ENCODE results near the gene TTBK2.
"Not testable (repeated sequence)": the region's sequence is repeated elsewhere in the genome, so short reads cannot be mapped to it uniquely, and the experiment has no call there.

The TTBK2 gene

GRCh38 chr15:42929306-42929848 is 8.8 kb upstream of the TTBK2 start:
- Histone ChIP-seq H3K27me3 (ENCODE audit: control insufficient read depth, insufficient read depth, low read length) (no peaks in the 10 kb centered on the region), H3K9me3 (ENCODE audit: control insufficient read depth, insufficient read depth, low read length) (no peaks in the 10 kb centered on the region), H3K4me1 (ENCODE audit: control insufficient read depth, insufficient read depth, low read length) (no peaks in the 10 kb centered on the region), H3K4me3 (ENCODE audit: low read depth, low read length) (no peak overlapping the region), H3K36me3 (ENCODE audit: control insufficient read depth, insufficient read depth, low read length) (no peaks in the 10 kb centered on the region), H3K9ac (ENCODE audit: low read depth, low read length) (no peak overlapping the region)

- Histone ChIP-seq H3K9ac (ENCODE audit: low read depth, low read length) (no peak overlapping the region), H3K9me3 (ENCODE audit: control insufficient read depth, insufficient read depth, low read length) (no peaks in the 10 kb centered on the region), H3K27me3 (ENCODE audit: control insufficient read depth, insufficient read depth, low read length) (peaks cover 12% of the 10 kb centered on the region), H3K4me1 (ENCODE audit: control insufficient read depth, insufficient read depth, low read length) (peaks cover 3% of the 10 kb centered on the region), H3K4me3 (ENCODE audit: low read depth, low read length) (peak overlapping the region; percentile 83), H3K36me3 (ENCODE audit: control insufficient read depth, insufficient read depth, low read length) (no peaks in the 10 kb centered on the region)
These were observed 759 bp upstream of the TTBK2 start for GRCh38 chr15:42921342-42921731.

- Histone ChIP-seq H3K36me3 (ENCODE audit: control insufficient read depth, insufficient read depth, low read length) (no peaks in the 10 kb centered on the region), H3K9ac (ENCODE audit: low read depth, low read length) (peak overlapping the region; percentile 51), H3K27me3 (ENCODE audit: control insufficient read depth, insufficient read depth, low read length) (peaks cover 12% of the 10 kb centered on the region), H3K9me3 (ENCODE audit: control insufficient read depth, insufficient read depth, low read length) (no peaks in the 10 kb centered on the region), H3K4me1 (ENCODE audit: control insufficient read depth, insufficient read depth, low read length) (peaks cover 3% of the 10 kb centered on the region), H3K4me3 (ENCODE audit: low read depth, low read length) (peak overlapping the region; percentile 87)
These were observed 619 bp downstream of the TTBK2 start for GRCh38 chr15:42919799-42920518.

- peaks cover 3% of the 10 kb centered on the region for H3K4me1 ChIP-seq (ENCODE audit: control insufficient read depth, insufficient read depth, low read length)
- H3K36me3 ChIP-seq (ENCODE audit: control insufficient read depth, insufficient read depth, low read length): no peaks in the 10 kb centered on the region
- no peaks in the 10 kb centered on the region for H3K9me3 ChIP-seq (ENCODE audit: control insufficient read depth, insufficient read depth, low read length)
- peak overlapping the region; percentile 87 for H3K4me3 ChIP-seq (ENCODE audit: low read depth, low read length)
- peaks cover 12% of the 10 kb centered on the region for H3K27me3 ChIP-seq (ENCODE audit: control insufficient read depth, insufficient read depth, low read length)
- no peak overlapping the region for H3K9ac ChIP-seq (ENCODE audit: low read depth, low read length)
These were observed 1.3 kb downstream of the TTBK2 start for GRCh38 chr15:42919308-42919707.

GRCh38 chr15:42918047-42918446 is 2.5 kb downstream of the TTBK2 start:
- Histone ChIP-seq H3K4me1 (ENCODE audit: control insufficient read depth, insufficient read depth, low read length) (peaks cover 3% of the 10 kb centered on the region), H3K4me3 (ENCODE audit: low read depth, low read length) (no peak overlapping the region), H3K9me3 (ENCODE audit: control insufficient read depth, insufficient read depth, low read length) (no peaks in the 10 kb centered on the region), H3K27me3 (ENCODE audit: control insufficient read depth, insufficient read depth, low read length) (peaks cover 12% of the 10 kb centered on the region), H3K36me3 (ENCODE audit: control insufficient read depth, insufficient read depth, low read length) (no peaks in the 10 kb centered on the region), H3K9ac (ENCODE audit: low read depth, low read length) (no peak overlapping the region)

- Histone ChIP-seq H3K4me3 (ENCODE audit: low read depth, low read length) (no peak overlapping the region), H3K4me1 (ENCODE audit: control insufficient read depth, insufficient read depth, low read length) (peaks cover 3% of the 10 kb centered on the region), H3K9me3 (ENCODE audit: control insufficient read depth, insufficient read depth, low read length) (no peaks in the 10 kb centered on the region), H3K27me3 (ENCODE audit: control insufficient read depth, insufficient read depth, low read length) (no peaks in the 10 kb centered on the region), H3K36me3 (ENCODE audit: control insufficient read depth, insufficient read depth, low read length) (no peaks in the 10 kb centered on the region), H3K9ac (ENCODE audit: low read depth, low read length) (no peak overlapping the region)
These were observed 4.8 kb downstream of the TTBK2 start for GRCh38 chr15:42915654-42916315.

GRCh38 chr15:42914728-42915497 is 5.7 kb downstream of the TTBK2 start:
- Histone ChIP-seq H3K27me3 (ENCODE audit: control insufficient read depth, insufficient read depth, low read length) (no peaks in the 10 kb centered on the region), H3K4me1 (ENCODE audit: control insufficient read depth, insufficient read depth, low read length) (peaks cover 3% of the 10 kb centered on the region), H3K4me3 (ENCODE audit: low read depth, low read length) (no peak overlapping the region), H3K9me3 (ENCODE audit: control insufficient read depth, insufficient read depth, low read length) (no peaks in the 10 kb centered on the region), H3K36me3 (ENCODE audit: control insufficient read depth, insufficient read depth, low read length) (no peaks in the 10 kb centered on the region), H3K9ac (ENCODE audit: low read depth, low read length) (no peak overlapping the region)

GRCh38 chr15:42911058-42911592 is 9.5 kb downstream of the TTBK2 start:
- H3K27me3 ChIP-seq (ENCODE audit: control insufficient read depth, insufficient read depth, low read length): no peaks in the 10 kb centered on the region
- H3K9ac ChIP-seq (ENCODE audit: low read depth, low read length): no peak overlapping the region
- H3K4me3 ChIP-seq (ENCODE audit: low read depth, low read length): no peak overlapping the region
- H3K4me1 ChIP-seq (ENCODE audit: control insufficient read depth, insufficient read depth, low read length): no peaks in the 10 kb centered on the region
- H3K9me3 ChIP-seq (ENCODE audit: control insufficient read depth, insufficient read depth, low read length): no peaks in the 10 kb centered on the region
- H3K36me3 ChIP-seq (ENCODE audit: control insufficient read depth, insufficient read depth, low read length): no peaks in the 10 kb centered on the region

GRCh38 chr15:42908538-42908937 is 12.0 kb downstream of the TTBK2 start:
- Histone ChIP-seq H3K4me1 (ENCODE audit: control insufficient read depth, insufficient read depth, low read length) (no peaks in the 10 kb centered on the region), H3K36me3 (ENCODE audit: control insufficient read depth, insufficient read depth, low read length) (no peaks in the 10 kb centered on the region), H3K9ac (ENCODE audit: low read depth, low read length) (no peak overlapping the region), H3K9me3 (ENCODE audit: control insufficient read depth, insufficient read depth, low read length) (no peaks in the 10 kb centered on the region), H3K4me3 (ENCODE audit: low read depth, low read length) (no peak overlapping the region), H3K27me3 (ENCODE audit: control insufficient read depth, insufficient read depth, low read length) (no peaks in the 10 kb centered on the region)

GRCh38 chr15:42903388-42904324 is 16.9 kb downstream of the TTBK2 start:
- H3K27me3 ChIP-seq (ENCODE audit: control insufficient read depth, insufficient read depth, low read length): no peaks in the 10 kb centered on the region
- H3K9me3 ChIP-seq (ENCODE audit: control insufficient read depth, insufficient read depth, low read length): no peaks in the 10 kb centered on the region
- no peaks in the 10 kb centered on the region for H3K36me3 ChIP-seq (ENCODE audit: control insufficient read depth, insufficient read depth, low read length)
- H3K9ac ChIP-seq (ENCODE audit: low read depth, low read length): no peak overlapping the region
- no peaks in the 10 kb centered on the region for H3K4me1 ChIP-seq (ENCODE audit: control insufficient read depth, insufficient read depth, low read length)
- no peak overlapping the region for H3K4me3 ChIP-seq (ENCODE audit: low read depth, low read length)

GRCh38 chr15:42893911-42894310 is 26.7 kb downstream of the TTBK2 start:
- H3K9me3 ChIP-seq (ENCODE audit: control insufficient read depth, insufficient read depth, low read length); H3K4me3 ChIP-seq (ENCODE audit: low read depth, low read length); H3K27me3 ChIP-seq (ENCODE audit: control insufficient read depth, insufficient read depth, low read length); H3K36me3 ChIP-seq (ENCODE audit: control insufficient read depth, insufficient read depth, low read length); H3K4me1 ChIP-seq (ENCODE audit: control insufficient read depth, insufficient read depth, low read length); H3K9ac ChIP-seq (ENCODE audit: low read depth, low read length): not testable (repeated sequence)

Measured in iPS-15b (cell line).